Ishikawa (cell line): ENCODE measurements around the gene NOTCH3.

Experiments
- EGR1 ChIP-seq: IDR thresholded peaks from 2 replicates; pipeline ENCODE4 v1.6.1; 2012
- EP300 ChIP-seq: IDR thresholded peaks from 2 replicates; pipeline ENCODE4 v1.6.1; 2012; ENCODE audit warnings: borderline replicate concordance
- FOXM1 ChIP-seq: IDR thresholded peaks from 2 replicates; pipeline ENCODE4 v1.6.1; 2012; ENCODE audit warnings: low read depth, borderline replicate concordance
- TAF1 ChIP-seq: IDR thresholded peaks from 2 replicates; pipeline ENCODE4 v1.6.1; 2012; ENCODE audit warnings: low read depth, mild to moderate bottlenecking
- TCF12 ChIP-seq: IDR thresholded peaks from 2 replicates; pipeline ENCODE4 v1.6.1; 2012; ENCODE audit warnings: low read depth
- TEAD4 ChIP-seq: IDR thresholded peaks from 2 replicates; pipeline ENCODE4 v1.6.1; 2012
- YY1 ChIP-seq: IDR thresholded peaks from 2 replicates; pipeline ENCODE4 v1.6.1; 2012; ENCODE audit warnings: low read depth
- ZBTB7A ChIP-seq: IDR thresholded peaks from 2 replicates; pipeline ENCODE4 v1.6.1; 2012; ENCODE audit warnings: low read depth
- TF ChIP-seq, protein P1 (sequence below): IDR thresholded peaks from 2 replicates; pipeline ENCODE4 v1.6.1; 2012
- TF ChIP-seq, protein P2 (sequence below): IDR thresholded peaks from 2 replicates; pipeline ENCODE4 v1.6.1; 2012; ENCODE audit warnings: low read depth, mild to moderate bottlenecking
- TF ChIP-seq, protein P3 (sequence below): IDR thresholded peaks from 2 replicates; pipeline ENCODE4 v1.6.1; 2012

DNA sequence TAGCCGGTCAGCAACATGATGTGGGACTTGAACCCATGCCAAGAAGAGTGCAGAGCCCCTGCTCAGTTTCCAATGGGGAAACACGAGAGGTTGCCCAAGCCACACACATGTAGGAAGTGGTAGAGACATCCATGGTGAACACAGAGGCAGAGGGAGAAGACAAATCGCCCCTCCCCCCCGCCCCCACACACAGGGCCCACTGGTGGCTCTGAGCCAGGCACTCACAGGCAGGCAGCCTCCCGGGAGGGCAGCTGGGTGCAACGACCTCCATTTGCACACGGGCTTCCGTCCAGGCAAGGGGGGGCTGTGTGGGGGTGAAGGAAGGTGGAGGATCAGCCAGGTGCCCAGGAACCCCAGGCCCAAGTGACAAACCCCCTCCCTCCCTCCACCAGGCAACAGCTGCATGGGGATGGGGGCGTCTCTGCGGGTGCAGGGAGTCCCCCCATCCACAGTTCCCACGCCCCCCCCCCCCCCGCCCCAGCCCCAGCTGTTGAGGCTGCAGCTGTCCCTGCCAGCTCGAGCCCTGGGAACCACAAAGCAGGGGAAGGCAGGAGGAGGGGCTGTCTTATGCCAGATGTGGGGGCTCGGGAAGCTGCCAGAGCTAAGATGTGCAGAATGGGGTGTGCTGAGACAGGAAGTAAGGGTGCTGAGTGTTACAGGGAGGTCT is 3.4 kb downstream of the NOTCH3 start:
- TF ChIP-seq YY1 (no peak), EP300 (no peak), TAF1 (no peak), EGR1 (no peak), TEAD4 (no peak), ZBTB7A (no peak), FOXM1 (no peak), TCF12 (no peak)
- TF ChIP-seq, protein P1, sequence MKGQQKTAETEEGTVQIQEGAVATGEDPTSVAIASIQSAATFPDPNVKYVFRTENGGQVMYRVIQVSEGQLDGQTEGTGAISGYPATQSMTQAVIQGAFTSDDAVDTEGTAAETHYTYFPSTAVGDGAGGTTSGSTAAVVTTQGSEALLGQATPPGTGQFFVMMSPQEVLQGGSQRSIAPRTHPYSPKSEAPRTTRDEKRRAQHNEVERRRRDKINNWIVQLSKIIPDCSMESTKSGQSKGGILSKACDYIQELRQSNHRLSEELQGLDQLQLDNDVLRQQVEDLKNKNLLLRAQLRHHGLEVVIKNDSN = no peak
- TF ChIP-seq, protein P2, sequence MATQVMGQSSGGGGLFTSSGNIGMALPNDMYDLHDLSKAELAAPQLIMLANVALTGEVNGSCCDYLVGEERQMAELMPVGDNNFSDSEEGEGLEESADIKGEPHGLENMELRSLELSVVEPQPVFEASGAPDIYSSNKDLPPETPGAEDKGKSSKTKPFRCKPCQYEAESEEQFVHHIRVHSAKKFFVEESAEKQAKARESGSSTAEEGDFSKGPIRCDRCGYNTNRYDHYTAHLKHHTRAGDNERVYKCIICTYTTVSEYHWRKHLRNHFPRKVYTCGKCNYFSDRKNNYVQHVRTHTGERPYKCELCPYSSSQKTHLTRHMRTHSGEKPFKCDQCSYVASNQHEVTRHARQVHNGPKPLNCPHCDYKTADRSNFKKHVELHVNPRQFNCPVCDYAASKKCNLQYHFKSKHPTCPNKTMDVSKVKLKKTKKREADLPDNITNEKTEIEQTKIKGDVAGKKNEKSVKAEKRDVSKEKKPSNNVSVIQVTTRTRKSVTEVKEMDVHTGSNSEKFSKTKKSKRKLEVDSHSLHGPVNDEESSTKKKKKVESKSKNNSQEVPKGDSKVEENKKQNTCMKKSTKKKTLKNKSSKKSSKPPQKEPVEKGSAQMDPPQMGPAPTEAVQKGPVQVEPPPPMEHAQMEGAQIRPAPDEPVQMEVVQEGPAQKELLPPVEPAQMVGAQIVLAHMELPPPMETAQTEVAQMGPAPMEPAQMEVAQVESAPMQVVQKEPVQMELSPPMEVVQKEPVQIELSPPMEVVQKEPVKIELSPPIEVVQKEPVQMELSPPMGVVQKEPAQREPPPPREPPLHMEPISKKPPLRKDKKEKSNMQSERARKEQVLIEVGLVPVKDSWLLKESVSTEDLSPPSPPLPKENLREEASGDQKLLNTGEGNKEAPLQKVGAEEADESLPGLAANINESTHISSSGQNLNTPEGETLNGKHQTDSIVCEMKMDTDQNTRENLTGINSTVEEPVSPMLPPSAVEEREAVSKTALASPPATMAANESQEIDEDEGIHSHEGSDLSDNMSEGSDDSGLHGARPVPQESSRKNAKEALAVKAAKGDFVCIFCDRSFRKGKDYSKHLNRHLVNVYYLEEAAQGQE = no peak
- TF ChIP-seq, protein P3, sequence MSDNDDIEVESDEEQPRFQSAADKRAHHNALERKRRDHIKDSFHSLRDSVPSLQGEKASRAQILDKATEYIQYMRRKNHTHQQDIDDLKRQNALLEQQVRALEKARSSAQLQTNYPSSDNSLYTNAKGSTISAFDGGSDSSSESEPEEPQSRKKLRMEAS = no peak
